Measurements from ENCODE around the gene CHCHD10.

The CHCHD10 gene

GRCh38 chr22:23786261-23786710 is 18.5 kb upstream of the CHCHD10 start:
- Histone ChIP-seq H3K27ac (ENCODE audit: low read depth, low read length) (peak overlapping the region; percentile 100), H3K4me1 (ENCODE audit: control insufficient read depth, insufficient read depth, low read length) (peaks cover 18% of the 10 kb centered on the region), H3K36me3 (ENCODE audit: control insufficient read depth, insufficient read depth, low read length) (peaks cover 3% of the 10 kb centered on the region; the same call in 1 of the 2 replicates)

GRCh38 chr22:23784215-23784732 is 16.5 kb upstream of the CHCHD10 start:
- peaks cover 14% of the 10 kb centered on the region for H3K4me1 ChIP-seq (ENCODE audit: control insufficient read depth, insufficient read depth, low read length)
- no peak overlapping the region for H3K27ac ChIP-seq (ENCODE audit: low read depth, low read length)
- H3K27me3 ChIP-seq (ENCODE audit: control insufficient read depth, insufficient read depth, low read length) = no peaks in the 10 kb centered on the region
- no peak overlapping the region for H3K4me3 ChIP-seq (ENCODE audit: low read depth, low read length)
- no peaks in the 10 kb centered on the region for H3K36me3 ChIP-seq (ENCODE audit: control insufficient read depth, insufficient read depth, low read length)
- no peaks in the 10 kb centered on the region for H3K9me3 ChIP-seq (ENCODE audit: control insufficient read depth, insufficient read depth, low read length)
- H3K9ac ChIP-seq (ENCODE audit: low read depth, low read length) = no peak overlapping the region

More at GRCh38 chr22:23786261-23786710, 18.5 kb upstream of the CHCHD10 start:
- Histone ChIP-seq H3K9me3 (ENCODE audit: control insufficient read depth, insufficient read depth, low read length) (no peaks in the 10 kb centered on the region), H3K27me3 (ENCODE audit: control insufficient read depth, insufficient read depth, low read length) (no peaks in the 10 kb centered on the region), H3K9ac (ENCODE audit: low read depth, low read length) (peak overlapping the region; percentile 98), H3K4me3 (ENCODE audit: low read depth, low read length) (peak overlapping the region; percentile 88)

DNA sequence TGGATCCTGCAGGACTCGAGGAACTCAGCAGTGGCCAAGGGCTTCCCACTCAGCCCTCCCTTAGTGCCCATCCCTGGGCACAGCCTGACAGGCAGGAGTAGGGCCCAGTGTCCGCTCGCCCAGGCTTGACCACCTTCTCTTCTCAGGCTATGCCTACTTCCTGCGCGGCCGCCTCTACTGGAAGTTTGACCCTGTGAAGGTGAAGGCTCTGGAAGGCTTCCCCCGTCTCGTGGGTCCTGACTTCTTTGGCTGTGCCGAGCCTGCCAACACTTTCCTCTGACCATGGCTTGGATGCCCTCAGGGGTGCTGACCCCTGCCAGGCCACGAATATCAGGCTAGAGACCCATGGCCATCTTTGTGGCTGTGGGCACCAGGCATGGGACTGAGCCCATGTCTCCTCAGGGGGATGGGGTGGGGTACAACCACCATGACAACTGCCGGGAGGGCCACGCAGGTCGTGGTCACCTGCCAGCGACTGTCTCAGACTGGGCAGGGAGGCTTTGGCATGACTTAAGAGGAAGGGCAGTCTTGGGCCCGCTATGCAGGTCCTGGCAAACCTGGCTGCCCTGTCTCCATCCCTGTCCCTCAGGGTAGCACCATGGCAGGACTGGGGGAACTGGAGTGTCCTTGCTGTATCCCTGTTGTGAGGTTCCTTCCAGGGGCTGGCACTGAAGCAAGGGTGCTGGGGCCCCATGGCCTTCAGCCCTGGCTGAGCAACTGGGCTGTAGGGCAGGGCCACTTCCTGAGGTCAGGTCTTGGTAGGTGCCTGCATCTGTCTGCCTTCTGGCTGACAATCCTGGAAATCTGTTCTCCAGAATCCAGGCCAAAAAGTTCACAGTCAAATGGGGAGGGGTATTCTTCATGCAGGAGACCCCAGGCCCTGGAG is 15.7 kb upstream of the CHCHD10 start:
- no peak overlapping the region for H3K4me3 ChIP-seq (ENCODE audit: low read depth, low read length)
- no peaks in the 10 kb centered on the region for H3K36me3 ChIP-seq (ENCODE audit: control insufficient read depth, insufficient read depth, low read length)
- no peak overlapping the region for H3K27ac ChIP-seq (ENCODE audit: low read depth, low read length)
- peaks cover 6% of the 10 kb centered on the region for H3K4me1 ChIP-seq (ENCODE audit: control insufficient read depth, insufficient read depth, low read length)
- H3K9ac ChIP-seq (ENCODE audit: low read depth, low read length) = no peak overlapping the region
- no peaks in the 10 kb centered on the region for H3K9me3 ChIP-seq (ENCODE audit: control insufficient read depth, insufficient read depth, low read length)
- no peaks in the 10 kb centered on the region for H3K27me3 ChIP-seq (ENCODE audit: control insufficient read depth, insufficient read depth, low read length)

- no peak overlapping the region for H3K9ac ChIP-seq (ENCODE audit: low read depth, low read length)
- no peak overlapping the region for H3K4me3 ChIP-seq (ENCODE audit: low read depth, low read length)
- H3K9me3 ChIP-seq (ENCODE audit: control insufficient read depth, insufficient read depth, low read length) = no peaks in the 10 kb centered on the region
- no peaks in the 10 kb centered on the region for H3K36me3 ChIP-seq (ENCODE audit: control insufficient read depth, insufficient read depth, low read length)
- H3K4me1 ChIP-seq (ENCODE audit: control insufficient read depth, insufficient read depth, low read length) = peaks cover 6% of the 10 kb centered on the region
- no peaks in the 10 kb centered on the region for H3K27me3 ChIP-seq (ENCODE audit: control insufficient read depth, insufficient read depth, low read length)
- H3K27ac ChIP-seq (ENCODE audit: low read depth, low read length) = no peak overlapping the region
Observed at GRCh38 chr22:23782703-23783102, 14.9 kb upstream of the CHCHD10 start.

GRCh38 chr22:23782252-23782651 is 14.5 kb upstream of the CHCHD10 start:
- Histone ChIP-seq H3K27ac (ENCODE audit: low read depth, low read length) (no peak overlapping the region), H3K27me3 (ENCODE audit: control insufficient read depth, insufficient read depth, low read length) (no peaks in the 10 kb centered on the region), H3K36me3 (ENCODE audit: control insufficient read depth, insufficient read depth, low read length) (no peaks in the 10 kb centered on the region), H3K9me3 (ENCODE audit: control insufficient read depth, insufficient read depth, low read length) (no peaks in the 10 kb centered on the region), H3K9ac (ENCODE audit: low read depth, low read length) (no peak overlapping the region), H3K4me1 (ENCODE audit: control insufficient read depth, insufficient read depth, low read length) (peaks cover 6% of the 10 kb centered on the region), H3K4me3 (ENCODE audit: low read depth, low read length) (no peak overlapping the region)

GRCh38 chr22:23781511-23782183 is 13.9 kb upstream of the CHCHD10 start:
- no peak overlapping the region for H3K9ac ChIP-seq (ENCODE audit: low read depth, low read length)
- no peak overlapping the region for H3K27ac ChIP-seq (ENCODE audit: low read depth, low read length)
- H3K4me1 ChIP-seq (ENCODE audit: control insufficient read depth, insufficient read depth, low read length) = peaks cover 6% of the 10 kb centered on the region
- no peak overlapping the region for H3K4me3 ChIP-seq (ENCODE audit: low read depth, low read length)
- no peaks in the 10 kb centered on the region for H3K27me3 ChIP-seq (ENCODE audit: control insufficient read depth, insufficient read depth, low read length)
- H3K9me3 ChIP-seq (ENCODE audit: control insufficient read depth, insufficient read depth, low read length) = no peaks in the 10 kb centered on the region
- no peaks in the 10 kb centered on the region for H3K36me3 ChIP-seq (ENCODE audit: control insufficient read depth, insufficient read depth, low read length)

- Histone ChIP-seq H3K4me3 (ENCODE audit: low read depth, low read length) (no peak overlapping the region), H3K9ac (ENCODE audit: low read depth, low read length) (no peak overlapping the region), H3K4me1 (ENCODE audit: control insufficient read depth, insufficient read depth, low read length) (no peaks in the 10 kb centered on the region), H3K9me3 (ENCODE audit: control insufficient read depth, insufficient read depth, low read length) (no peaks in the 10 kb centered on the region), H3K36me3 (ENCODE audit: control insufficient read depth, insufficient read depth, low read length) (no peaks in the 10 kb centered on the region), H3K27me3 (ENCODE audit: control insufficient read depth, insufficient read depth, low read length) (no peaks in the 10 kb centered on the region), H3K27ac (ENCODE audit: low read depth, low read length) (no peak overlapping the region)
Observed at GRCh38 chr22:23781065-23781464, 13.3 kb upstream of the CHCHD10 start.

- Histone ChIP-seq H3K9me3 (ENCODE audit: control insufficient read depth, insufficient read depth, low read length) (no peaks in the 10 kb centered on the region), H3K4me3 (ENCODE audit: low read depth, low read length) (no peak overlapping the region), H3K36me3 (ENCODE audit: control insufficient read depth, insufficient read depth, low read length) (no peaks in the 10 kb centered on the region), H3K27ac (ENCODE audit: low read depth, low read length) (no peak overlapping the region), H3K9ac (ENCODE audit: low read depth, low read length) (no peak overlapping the region), H3K27me3 (ENCODE audit: control insufficient read depth, insufficient read depth, low read length) (no peaks in the 10 kb centered on the region), H3K4me1 (ENCODE audit: control insufficient read depth, insufficient read depth, low read length) (no peaks in the 10 kb centered on the region)
Observed at GRCh38 chr22:23780146-23780748, 12.5 kb upstream of the CHCHD10 start.

- no peak overlapping the region for H3K4me3 ChIP-seq (ENCODE audit: low read depth, low read length)
- no peak overlapping the region for H3K9ac ChIP-seq (ENCODE audit: low read depth, low read length)
- no peak overlapping the region for H3K27ac ChIP-seq (ENCODE audit: low read depth, low read length)
- no peaks in the 10 kb centered on the region for H3K36me3 ChIP-seq (ENCODE audit: control insufficient read depth, insufficient read depth, low read length)
- H3K9me3 ChIP-seq (ENCODE audit: control insufficient read depth, insufficient read depth, low read length) = no peaks in the 10 kb centered on the region
- H3K4me1 ChIP-seq (ENCODE audit: control insufficient read depth, insufficient read depth, low read length) = no peaks in the 10 kb centered on the region
- H3K27me3 ChIP-seq (ENCODE audit: control insufficient read depth, insufficient read depth, low read length) = no peaks in the 10 kb centered on the region
Observed at GRCh38 chr22:23779731-23780130, 12.0 kb upstream of the CHCHD10 start.

DNA sequence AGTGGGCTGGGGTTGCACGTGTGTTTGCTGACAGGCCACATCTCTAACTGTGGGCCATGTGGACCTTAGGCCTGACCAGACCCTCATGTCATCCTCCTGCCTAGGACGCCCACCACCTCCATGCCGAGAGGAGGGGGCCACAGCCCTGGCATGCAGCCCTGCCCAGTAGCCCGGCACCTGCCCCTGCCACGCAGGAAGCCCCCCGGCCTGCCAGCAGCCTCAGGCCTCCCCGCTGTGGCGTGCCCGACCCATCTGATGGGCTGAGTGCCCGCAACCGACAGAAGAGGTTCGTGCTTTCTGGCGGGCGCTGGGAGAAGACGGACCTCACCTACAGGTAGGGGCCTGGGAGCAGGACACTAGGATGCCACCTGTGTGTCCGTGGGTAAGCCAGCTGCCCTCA is 11.3 kb upstream of the CHCHD10 start:
- Histone ChIP-seq H3K36me3 (ENCODE audit: control insufficient read depth, insufficient read depth, low read length) (no peaks in the 10 kb centered on the region), H3K9me3 (ENCODE audit: control insufficient read depth, insufficient read depth, low read length) (no peaks in the 10 kb centered on the region), H3K4me3 (ENCODE audit: low read depth, low read length) (no peak overlapping the region), H3K4me1 (ENCODE audit: control insufficient read depth, insufficient read depth, low read length) (no peaks in the 10 kb centered on the region), H3K27me3 (ENCODE audit: control insufficient read depth, insufficient read depth, low read length) (peaks cover 5% of the 10 kb centered on the region), H3K9ac (ENCODE audit: low read depth, low read length) (no peak overlapping the region), H3K27ac (ENCODE audit: low read depth, low read length) (no peak overlapping the region)

GRCh38 chr22:23778577-23778900 is 10.8 kb upstream of the CHCHD10 start:
- Histone ChIP-seq H3K9ac (ENCODE audit: low read depth, low read length) (no peak overlapping the region), H3K27ac (ENCODE audit: low read depth, low read length) (no peak overlapping the region), H3K27me3 (ENCODE audit: control insufficient read depth, insufficient read depth, low read length) (peaks cover 10% of the 10 kb centered on the region), H3K4me1 (ENCODE audit: control insufficient read depth, insufficient read depth, low read length) (no peaks in the 10 kb centered on the region), H3K36me3 (ENCODE audit: control insufficient read depth, insufficient read depth, low read length) (no peaks in the 10 kb centered on the region), H3K4me3 (ENCODE audit: low read depth, low read length) (no peak overlapping the region), H3K9me3 (ENCODE audit: control insufficient read depth, insufficient read depth, low read length) (no peaks in the 10 kb centered on the region)

Measured in HUES48 (cell line).